HG03571 (cell line): ENCODE data around the gene BTBD16.

Experiments
- ATAC-seq: cut with Tn5 transposase; IDR thresholded peaks from one replicate; pipeline ENCODE4 v1.9.1; 2021; ENCODE audit not compliant: unreplicated experiment

Gene BTBD16

GRCh38 chr10:122308417-122309141 lies 37.5 kb downstream of the BTBD16 start:
- no peak for ATAC-seq

DNA sequence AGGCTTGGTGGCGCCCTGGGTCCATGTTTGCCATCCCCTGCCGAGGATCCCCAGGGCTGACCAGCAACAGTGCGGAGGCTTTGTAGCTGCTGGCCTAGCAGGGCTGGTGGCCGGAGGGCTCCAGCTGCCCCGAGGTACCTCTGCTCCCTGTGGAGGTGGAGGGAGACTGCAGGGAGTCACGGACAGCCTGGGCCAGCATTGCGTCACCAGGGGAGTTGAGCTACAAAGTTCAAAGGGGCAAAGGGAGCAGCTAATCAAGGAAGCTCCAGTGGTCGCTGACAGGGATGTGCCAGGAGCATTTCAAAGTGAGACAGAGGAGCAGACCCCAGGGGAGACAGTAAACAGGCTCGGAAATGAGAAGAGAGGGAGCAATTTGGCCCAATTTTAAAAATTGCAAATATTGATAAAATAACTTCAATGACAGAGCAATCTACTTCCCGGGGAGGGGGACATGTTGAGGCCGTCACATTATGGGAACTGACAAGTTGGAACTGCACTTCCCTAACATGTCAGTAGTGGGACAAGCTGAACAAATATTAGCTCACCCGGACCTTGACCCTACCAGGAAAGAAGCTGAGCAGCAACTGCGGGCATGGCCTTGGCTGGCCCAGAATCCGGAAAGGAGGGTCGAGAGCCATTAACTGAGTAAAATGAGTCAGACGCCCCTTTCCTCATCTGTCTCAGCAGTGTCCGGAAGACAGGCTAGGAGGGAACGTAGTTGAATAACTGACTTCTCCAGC lies 39.4 kb downstream of the BTBD16 start:
- ATAC-seq = no peak

DNA sequence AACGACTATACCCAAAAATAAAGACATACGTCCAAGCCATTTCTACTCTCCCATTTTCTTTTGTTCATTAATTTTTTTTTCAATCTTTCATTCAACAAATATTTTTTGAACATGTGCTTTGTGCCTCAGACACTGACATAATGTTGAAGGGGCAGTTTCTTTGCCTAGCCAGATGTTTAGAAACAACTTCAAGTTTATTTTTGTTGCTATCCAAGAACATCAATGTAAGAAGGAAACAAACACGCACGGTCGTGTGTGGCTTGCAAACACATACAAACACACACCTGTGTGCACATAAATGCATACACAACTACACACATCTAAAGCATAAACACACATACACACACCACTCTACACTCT lies 39.9 kb downstream of the BTBD16 start:
- ATAC-seq = no peak

DNA sequence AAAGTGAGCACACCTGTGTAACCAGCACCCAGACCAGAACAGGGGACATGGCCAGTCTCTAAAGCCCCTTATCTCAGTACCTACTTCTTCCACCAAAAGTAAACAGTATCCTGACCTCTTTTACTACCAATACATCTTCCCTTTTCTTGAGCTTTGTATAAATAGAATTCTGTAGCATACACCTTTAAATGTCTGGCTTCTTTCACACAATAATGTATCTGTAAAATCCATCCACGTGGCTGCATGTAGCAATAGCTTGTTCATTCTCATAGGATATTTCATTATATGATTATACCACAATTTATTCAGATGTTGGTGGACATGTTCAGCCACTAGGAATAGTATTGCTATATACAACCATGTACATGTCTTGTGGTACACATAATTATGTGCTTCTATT lies 40.6 kb downstream of the BTBD16 start:
- no peak for ATAC-seq

GRCh38 chr10:122316224-122316884 lies 45.3 kb downstream of the BTBD16 start:
- no peak for ATAC-seq

DNA sequence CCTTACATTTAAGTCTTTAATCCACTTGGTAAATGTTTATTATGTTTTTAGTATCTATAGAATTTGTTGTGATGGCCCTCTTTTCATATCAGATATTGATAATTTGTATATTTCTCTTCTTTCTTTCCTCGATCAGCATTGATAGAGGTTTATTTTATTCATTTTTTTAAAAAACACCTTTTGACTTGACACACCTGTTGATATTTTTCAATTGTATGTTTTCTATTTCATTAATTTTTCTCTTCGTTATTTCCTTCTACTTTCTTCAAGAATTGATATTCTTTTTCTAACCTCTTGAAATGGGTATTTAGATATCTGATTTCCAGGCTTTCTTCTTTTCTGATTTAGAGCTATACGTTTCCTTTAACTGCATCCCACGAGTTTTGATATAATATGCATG lies 50.9 kb downstream of the BTBD16 start:
- ATAC-seq = no peak

DNA sequence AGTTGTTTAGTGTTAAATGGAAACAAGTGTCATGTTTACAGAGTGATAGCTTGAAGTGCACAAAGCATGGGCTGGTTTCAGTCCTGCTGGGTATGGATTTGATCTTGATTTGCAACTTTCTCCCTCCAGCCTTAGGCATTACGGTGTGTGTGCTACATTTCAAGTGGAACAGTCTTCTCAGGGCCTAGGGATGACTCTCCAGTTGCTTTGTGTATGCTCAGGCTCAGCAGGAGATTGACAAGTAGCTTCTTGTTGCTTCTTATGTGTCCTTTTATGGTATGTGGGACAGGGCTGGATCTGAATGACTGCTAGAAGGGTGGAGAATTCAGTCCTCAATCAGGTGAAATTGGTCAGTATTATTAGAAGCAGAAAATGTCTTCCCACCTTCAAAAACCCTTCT lies 52.1 kb downstream of the BTBD16 start:
- ATAC-seq = no peak

DNA sequence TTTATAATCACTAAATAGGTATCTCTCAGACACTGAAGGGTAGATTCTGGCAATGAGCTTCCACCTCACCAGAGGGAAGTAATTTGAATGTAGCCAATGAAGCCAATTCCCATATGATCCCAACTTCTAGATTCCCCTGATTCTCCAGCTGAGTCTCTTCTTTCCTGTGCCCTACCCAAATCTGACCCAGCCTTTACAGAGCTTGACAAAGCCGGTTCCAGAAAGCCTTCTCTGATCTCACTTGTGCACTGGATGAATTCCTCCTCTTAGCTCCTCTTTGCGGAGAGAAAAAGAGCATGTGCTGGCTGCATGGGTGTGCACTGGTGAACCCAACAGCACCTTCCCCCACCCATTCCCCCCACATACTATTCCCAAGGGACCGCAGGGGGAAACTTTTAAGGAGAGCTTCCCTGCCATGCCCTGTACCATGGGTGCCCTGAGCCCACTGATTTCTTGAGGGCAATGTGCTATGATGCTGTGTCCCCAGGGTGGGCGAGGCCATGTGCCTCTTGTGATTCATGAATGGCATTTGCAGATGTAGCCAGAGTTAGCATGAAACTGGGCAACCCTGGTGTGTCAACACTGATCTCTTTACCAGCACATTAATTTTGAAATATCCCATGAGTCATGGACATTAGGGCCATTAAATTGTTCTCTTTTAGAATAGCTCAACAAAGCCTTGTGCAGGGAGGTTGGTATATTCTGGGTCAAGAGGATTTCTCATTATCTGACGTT lies 53.0 kb downstream of the BTBD16 start:
- ATAC-seq = no peak

- no peak for ATAC-seq
Observed at GRCh38 chr10:122325235-122325634, 54.1 kb downstream of the BTBD16 start.

DNA sequence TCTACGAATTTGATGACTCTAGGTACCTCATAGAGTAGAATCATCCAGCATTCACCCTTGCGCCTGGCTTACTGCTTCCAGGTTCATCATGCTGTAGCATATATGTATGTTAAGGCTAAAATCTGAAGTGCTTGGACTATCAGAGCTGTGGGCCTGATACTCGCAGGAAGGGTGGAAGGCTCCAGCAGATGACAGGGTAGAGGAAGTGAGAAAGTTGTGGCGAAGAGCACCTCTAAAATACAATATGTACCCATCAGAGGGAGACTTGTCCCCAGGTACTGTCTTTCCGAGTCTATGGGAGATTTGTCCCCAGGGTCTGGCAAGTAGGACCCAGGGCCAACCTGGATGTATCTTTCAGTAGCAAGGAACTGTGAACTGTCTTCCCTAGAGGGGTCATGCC lies 55.3 kb downstream of the BTBD16 start:
- ATAC-seq = no peak

DNA sequence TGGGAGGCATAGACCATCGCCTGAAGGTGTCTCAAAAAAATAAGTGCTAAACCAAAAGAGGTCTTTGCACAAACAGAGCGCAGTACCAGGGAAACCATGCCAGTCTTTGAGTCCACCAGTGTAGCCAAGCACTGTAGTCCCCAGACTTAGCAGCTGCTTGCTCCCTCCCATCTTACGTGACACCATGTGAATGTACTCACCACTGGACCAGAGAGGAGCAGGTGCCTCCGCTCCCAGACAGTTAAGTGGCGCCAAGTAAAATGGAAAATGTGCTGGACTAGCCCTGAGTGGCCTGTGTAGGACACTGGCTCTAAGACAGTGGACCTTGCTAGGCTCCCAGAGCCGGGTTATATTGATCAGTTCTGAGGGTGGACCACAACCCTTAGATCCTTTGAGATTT lies 55.7 kb downstream of the BTBD16 start:
- no peak for ATAC-seq

DNA sequence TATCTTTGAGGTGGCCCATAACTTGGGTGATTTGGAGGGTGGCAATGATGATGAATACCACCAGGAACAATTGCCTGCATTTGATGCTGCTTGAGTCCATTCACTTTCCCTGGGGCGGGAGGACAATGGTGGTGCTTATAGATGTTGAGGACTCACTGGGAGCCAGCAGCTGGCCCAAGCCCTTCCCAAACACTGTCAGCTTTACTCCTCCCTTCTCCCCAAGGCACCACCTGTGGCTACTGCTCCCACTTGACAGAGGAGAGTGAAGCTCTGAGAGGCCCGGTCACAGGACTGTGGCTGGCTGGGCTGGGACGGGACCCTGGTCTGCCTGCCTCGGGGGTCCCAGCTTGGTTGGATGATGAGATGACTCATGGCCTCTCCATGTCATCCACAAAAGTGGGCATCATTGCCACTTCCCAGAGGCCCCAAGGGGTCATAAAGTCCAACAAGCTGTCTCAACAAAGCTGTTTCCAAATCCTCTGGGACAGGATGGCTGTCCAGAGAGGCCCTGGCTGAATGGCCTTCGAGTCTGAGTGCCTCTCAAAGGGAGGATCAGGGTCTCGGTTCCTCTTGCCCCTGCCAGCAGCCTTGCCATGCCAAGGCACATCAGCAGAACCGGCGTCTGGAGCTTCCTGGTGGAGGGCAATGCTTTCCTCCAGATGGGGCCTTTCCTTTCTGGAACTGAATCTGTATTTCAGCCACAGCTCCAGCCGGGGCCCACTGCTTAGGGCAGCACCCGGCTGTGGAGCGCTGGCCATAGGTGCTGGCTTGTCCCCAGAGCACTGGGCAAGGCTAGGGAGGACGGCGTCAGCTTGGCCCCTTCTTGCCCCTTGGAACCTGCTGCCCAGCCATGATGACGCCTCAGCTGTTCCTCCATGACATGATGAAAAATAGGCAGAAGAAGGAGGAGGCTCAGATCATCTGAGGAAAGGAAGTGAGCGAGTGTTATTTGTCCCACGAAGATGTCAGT lies 56.4 kb downstream of the BTBD16 start:
- ATAC-seq = no peak

DNA sequence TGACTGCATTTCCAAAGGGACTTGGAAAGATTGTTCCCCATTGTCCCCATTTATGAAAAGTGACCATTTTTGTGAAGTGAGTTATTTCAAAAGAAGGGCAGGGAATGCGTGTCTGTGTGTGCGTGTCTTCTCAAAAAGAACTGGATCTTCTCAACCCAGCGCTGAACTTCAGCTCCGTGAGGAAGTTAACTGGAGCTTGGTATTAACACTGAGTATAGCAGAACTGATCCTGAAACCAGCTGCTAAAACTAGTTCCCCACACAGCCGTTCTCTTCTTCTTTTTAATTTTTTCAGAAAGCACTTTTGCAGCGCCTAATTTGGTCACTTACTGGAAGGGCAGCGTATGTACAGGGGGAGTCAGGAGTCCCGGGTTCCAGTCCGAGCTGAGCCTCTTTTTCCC lies 57.6 kb downstream of the BTBD16 start:
- no peak for ATAC-seq

DNA sequence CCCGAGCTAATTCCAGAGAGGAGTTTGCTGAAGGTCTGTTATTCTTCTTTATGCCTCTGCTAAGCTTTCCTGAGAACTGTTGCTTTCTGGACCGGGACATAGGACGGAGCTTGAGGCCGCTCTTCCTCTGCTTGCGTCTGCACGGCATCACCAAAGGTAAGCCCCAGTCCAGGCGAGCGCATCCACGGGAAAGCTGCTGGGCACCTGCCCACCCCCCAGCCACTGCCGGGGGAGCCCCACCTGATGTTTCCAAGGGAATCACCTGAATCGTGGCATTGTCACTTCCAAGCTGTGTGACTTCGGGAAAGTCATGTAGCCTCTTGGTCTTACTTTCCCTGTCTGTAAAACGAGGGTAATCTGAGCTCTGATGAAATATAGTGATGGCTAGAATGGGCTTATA lies 58.3 kb downstream of the BTBD16 start:
- no peak for ATAC-seq

DNA sequence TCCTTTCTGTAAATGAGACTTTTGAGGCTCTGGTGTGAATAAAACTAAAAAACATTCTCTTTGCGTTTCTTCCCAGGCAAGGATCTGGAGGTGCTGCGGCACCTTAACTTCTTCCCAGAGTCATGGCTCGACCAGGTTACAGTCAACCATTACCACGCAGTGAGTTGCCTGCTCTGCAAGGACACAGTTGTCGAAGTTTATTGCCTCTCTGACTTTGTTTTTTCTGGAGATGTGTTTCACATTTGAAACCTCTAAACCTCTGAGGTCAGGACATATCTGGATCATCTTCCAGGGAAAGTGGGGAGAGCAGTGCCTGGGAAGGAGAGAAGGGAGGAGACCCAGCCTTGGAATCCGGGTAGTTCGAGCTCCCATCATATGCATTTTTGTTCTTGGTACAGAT lies 60.0 kb downstream of the BTBD16 start:
- ATAC-seq = no peak

DNA sequence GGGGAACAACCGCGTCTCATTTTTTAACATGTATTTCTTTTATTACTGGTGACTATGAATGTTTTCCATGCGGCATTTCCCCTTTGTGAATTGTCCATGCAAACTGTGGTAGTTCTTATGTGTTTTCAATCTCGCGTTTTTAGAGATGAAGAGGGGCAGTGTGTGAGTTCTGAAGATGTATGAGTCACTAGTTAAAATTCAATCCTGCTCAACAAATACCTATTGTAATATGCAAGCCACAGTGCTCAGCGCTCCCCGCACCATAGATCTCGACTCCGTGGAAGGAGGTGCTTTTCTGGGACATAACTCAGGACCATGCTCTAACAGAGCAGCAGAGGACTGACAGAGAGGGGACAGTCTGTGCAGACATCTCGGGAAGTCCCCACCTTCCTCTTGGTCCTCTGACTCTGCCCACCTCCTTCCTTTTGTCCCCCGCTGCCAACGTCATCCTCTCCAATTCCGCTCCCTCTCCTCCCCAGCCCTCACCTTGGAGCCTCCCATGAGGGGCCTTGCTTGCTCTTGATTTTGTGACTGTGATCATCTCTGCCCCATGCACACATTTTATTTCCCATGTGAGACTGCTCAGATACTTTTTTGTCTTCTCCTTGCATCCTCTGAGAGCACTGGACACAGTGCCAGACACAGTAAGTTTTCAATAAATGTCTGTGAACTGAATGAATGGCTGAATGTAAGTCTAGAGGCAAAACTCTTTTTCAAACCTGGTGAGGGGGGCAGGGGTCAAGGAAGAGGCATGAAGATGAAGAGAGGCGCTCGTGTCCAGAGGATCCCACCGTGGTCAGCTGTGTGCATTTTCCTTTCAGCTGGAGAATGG lies 60.7 kb downstream of the BTBD16 start:
- no peak for ATAC-seq

- ATAC-seq = no peak
Observed at GRCh38 chr10:122333037-122333436, 61.9 kb downstream of the BTBD16 start.

DNA sequence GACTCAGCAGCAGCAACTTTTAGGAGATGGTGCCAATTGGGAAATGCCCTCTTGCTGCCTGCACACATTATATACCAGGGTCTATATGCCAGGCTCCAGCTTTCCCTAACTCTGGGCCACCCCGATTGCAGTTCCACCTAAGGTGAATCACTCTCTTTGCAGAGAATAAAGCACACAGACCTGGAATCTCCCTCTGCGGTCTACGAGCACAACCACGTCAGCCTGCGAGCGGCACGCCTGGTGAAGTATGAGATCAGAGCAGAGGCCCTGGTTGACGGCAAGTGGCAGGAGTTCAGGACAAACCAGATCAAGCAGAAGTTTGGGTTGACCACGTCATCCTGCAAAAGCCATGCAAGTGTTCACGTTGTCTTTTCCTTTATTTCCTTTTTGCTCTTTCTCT lies 65.2 kb downstream of the BTBD16 start:
- ATAC-seq = no peak

- ATAC-seq = no peak
Observed at GRCh38 chr10:122336961-122337360, 65.9 kb downstream of the BTBD16 start.
